ENCODE results near the gene SELENOP.

Gene SELENOP

GRCh38 chr5:42832060-42832459 is 20.4 kb upstream of the SELENOP start:
- ATAC-seq = no peak
- TF ChIP-seq POU6F1 (CRISPR knock-in tag; IDR thresholded peaks at IDR 0.05; ENCODE audit: borderline replicate concordance, low read depth) (no peak), RARB (CRISPR knock-in tag; IDR thresholded peaks at IDR 0.05) (no peak), ZC3H10 (CRISPR knock-in tag; IDR thresholded peaks at IDR 0.05) (no peak), SNAI2 (CRISPR knock-in tag; IDR thresholded peaks at IDR 0.05) (no peak), BACH2 (CRISPR knock-in tag; IDR thresholded peaks at IDR 0.05; ENCODE audit: borderline replicate concordance) (no peak), TCF4 (CRISPR knock-in tag; IDR thresholded peaks at IDR 0.05; ENCODE audit: borderline replicate concordance) (no peak), CREB5 (CRISPR knock-in tag; IDR thresholded peaks at IDR 0.05; ENCODE audit: low read depth) (no peak), ZNF70 (CRISPR knock-in tag; IDR thresholded peaks at IDR 0.05) (no peak), GLIS3 (CRISPR knock-in tag; IDR thresholded peaks at IDR 0.05) (no peak), ZNF8 (CRISPR knock-in tag; IDR thresholded peaks at IDR 0.05) (no peak), CSDC2 (CRISPR knock-in tag; IDR thresholded peaks at IDR 0.05) (no peak), ESRRG (CRISPR knock-in tag; IDR thresholded peaks at IDR 0.05) (no peak), PATZ1 (CRISPR knock-in tag; IDR thresholded peaks at IDR 0.05; ENCODE audit: borderline replicate concordance) (no peak), PPARA (CRISPR knock-in tag; IDR thresholded peaks at IDR 0.05; ENCODE audit: borderline replicate concordance) (no peak), ZNF565 (CRISPR knock-in tag; conservative IDR thresholded peaks at IDR 0.05; ENCODE audit: low read depth) (no peak), ZFP30 (CRISPR knock-in tag; IDR thresholded peaks at IDR 0.05) (no peak), OSR1 (CRISPR knock-in tag; IDR thresholded peaks at IDR 0.05) (no peak), TSHZ2 (CRISPR knock-in tag; IDR thresholded peaks at IDR 0.05) (no peak), ISL1 (CRISPR knock-in tag; IDR thresholded peaks at IDR 0.05) (no peak), ARNTL (CRISPR knock-in tag; IDR thresholded peaks at IDR 0.05; ENCODE audit: borderline replicate concordance, low read depth) (no peak)

GRCh38 chr5:42830924-42831323 is 19.2 kb upstream of the SELENOP start:
- TF ChIP-seq CSDC2 (CRISPR knock-in tag; IDR thresholded peaks at IDR 0.05) = no peak
- TF ChIP-seq PPARA (CRISPR knock-in tag; IDR thresholded peaks at IDR 0.05; ENCODE audit: borderline replicate concordance) = no peak
- no peak for TF ChIP-seq RARB (CRISPR knock-in tag; IDR thresholded peaks at IDR 0.05)
- TF ChIP-seq ZFP3 (CRISPR knock-in tag; IDR thresholded peaks at IDR 0.05) = no peak
- no peak for TF ChIP-seq POU6F1 (CRISPR knock-in tag; IDR thresholded peaks at IDR 0.05; ENCODE audit: borderline replicate concordance, low read depth)
- TF ChIP-seq ZC3H10 (CRISPR knock-in tag; IDR thresholded peaks at IDR 0.05) = no peak
- TF ChIP-seq ZNF565 (CRISPR knock-in tag; conservative IDR thresholded peaks at IDR 0.05; ENCODE audit: low read depth) = no peak
- no peak for TF ChIP-seq ESRRG (CRISPR knock-in tag; IDR thresholded peaks at IDR 0.05)
- no peak for TF ChIP-seq ISL1 (CRISPR knock-in tag; IDR thresholded peaks at IDR 0.05)
- TF ChIP-seq SNAI2 (CRISPR knock-in tag; IDR thresholded peaks at IDR 0.05) = no peak
- no peak for TF ChIP-seq GLIS3 (CRISPR knock-in tag; IDR thresholded peaks at IDR 0.05)
- no peak for TF ChIP-seq CREB5 (CRISPR knock-in tag; IDR thresholded peaks at IDR 0.05; ENCODE audit: low read depth)
- no peak for TF ChIP-seq ZFP30 (CRISPR knock-in tag; IDR thresholded peaks at IDR 0.05)
- TF ChIP-seq ARNTL (CRISPR knock-in tag; IDR thresholded peaks at IDR 0.05; ENCODE audit: borderline replicate concordance, low read depth) = no peak
- no peak for ATAC-seq
